Smooth muscle cell (in vitro differentiated cells): ENCODE data around the gene RBM10. TPM values are rescaled to one million over a fixed set of nuclear protein-coding genes. Genes with fewer than 3 reads are reported as not detected.

Experiments
- DNase-seq: peaks from one replicate; lab custom pipeline; 2025; ENCODE audit not compliant: unreplicated experiment; lab: John Stamatoyannopoulos, UW
- H2AFZ ChIP-seq: fragments of 200-600 bp; sonication (generic); 2 replicates; pipeline ENCODE4 v1.6.0; 2016; ENCODE audit warnings: antibody characterized with exemption, low read depth, mild to moderate bottlenecking
- H3F3A ChIP-seq: fragments of 200-600 bp; sonication (generic); 2 replicates; pipeline ENCODE4 v1.6.0; 2017; ENCODE audit warnings: antibody characterized with exemption, low read depth
- H3K27ac ChIP-seq: fragments of 200-600 bp; sonication (generic); 2 replicates; pipeline ENCODE4 v1.5.1; 2016; ENCODE audit warnings: low read depth, mild to moderate bottlenecking
- H3K27me3 ChIP-seq: fragments of 200-600 bp; sonication (generic); 2 replicates; pipeline ENCODE4 v1.6.1; 2016; ENCODE audit warnings: low read depth, mild to moderate bottlenecking
- H3K36me3 ChIP-seq: fragments of 200-600 bp; sonication (generic); 2 replicates; pipeline ENCODE4 v1.5.1; 2016; ENCODE audit warnings: low read depth
- H3K4me1 ChIP-seq: fragments of 200-600 bp; sonication (generic); 2 replicates; pipeline ENCODE4 v1.5.1; 2016; ENCODE audit warnings: low read depth
- H3K4me2 ChIP-seq: fragments of 200-600 bp; sonication (generic); 2 replicates; pipeline ENCODE4 v1.6.0; 2016; ENCODE audit warnings: mild to moderate bottlenecking
- H3K4me3 ChIP-seq: fragments of 200-600 bp; sonication (generic); 2 replicates; pipeline ENCODE4 v1.5.1; 2016; ENCODE audit warnings: mild to moderate bottlenecking
- H3K79me2 ChIP-seq: fragments of 200-600 bp; sonication (generic); 2 replicates; pipeline ENCODE4 v1.6.0; 2016; ENCODE audit warnings: low read depth, mild to moderate bottlenecking
- H3K9ac ChIP-seq: fragments of 200-600 bp; sonication (generic); 2 replicates; pipeline ENCODE4 v1.6.0; 2016; ENCODE audit warnings: low read depth
- H3K9me3 ChIP-seq: fragments of 200-600 bp; sonication (generic); replicated peaks from 2 replicates; pipeline ENCODE4 v1.5.1; 2016; ENCODE audit warnings: low read depth
- H4K20me1 ChIP-seq: fragments of 200-600 bp; sonication (generic); 2 replicates; pipeline ENCODE4 v1.6.0; 2016; ENCODE audit warnings: low read depth
- WGBS: methylation state at CpG from one replicate; pipeline ENCODE4 v1.1.7; 2016; ENCODE audit warnings: low lambda C conversion rate; 5-methylcytosine and 5-hydroxymethylcytosine counted together
- polyA plus RNA-seq: library from polyadenylated mRNA; unstranded; fragments of >200 nt; fragmentation: Nextera tagmentation; extraction: Ambion mirVana; gene quantifications from 2 replicates; pipeline ENCODE4 v1.2.1, GENCODE V29; 2016
- total RNA-seq: library from RNA; depleted of rRNA; stranded (reverse); fragments of >200 nt; gene quantifications from 2 replicates; pipeline ENCODE4 v1.2.3, GENCODE V29; 2014
- TF ChIP-seq, protein P1 (sequence below): fragments of 200-600 bp; sonication (generic); IDR thresholded peaks from 2 replicates; pipeline ENCODE4 v1.5.1; 2017; ENCODE audit warnings: borderline replicate concordance, mild to moderate bottlenecking, antibody characterized with exemption; ENCODE audit not compliant: insufficient read depth, poor library complexity, severe bottlenecking

Gene RBM10
- total and polyA plus RNA-seq, 2 experiments from 2014 or later: 18.3 to 39.2 TPM

DNA sequence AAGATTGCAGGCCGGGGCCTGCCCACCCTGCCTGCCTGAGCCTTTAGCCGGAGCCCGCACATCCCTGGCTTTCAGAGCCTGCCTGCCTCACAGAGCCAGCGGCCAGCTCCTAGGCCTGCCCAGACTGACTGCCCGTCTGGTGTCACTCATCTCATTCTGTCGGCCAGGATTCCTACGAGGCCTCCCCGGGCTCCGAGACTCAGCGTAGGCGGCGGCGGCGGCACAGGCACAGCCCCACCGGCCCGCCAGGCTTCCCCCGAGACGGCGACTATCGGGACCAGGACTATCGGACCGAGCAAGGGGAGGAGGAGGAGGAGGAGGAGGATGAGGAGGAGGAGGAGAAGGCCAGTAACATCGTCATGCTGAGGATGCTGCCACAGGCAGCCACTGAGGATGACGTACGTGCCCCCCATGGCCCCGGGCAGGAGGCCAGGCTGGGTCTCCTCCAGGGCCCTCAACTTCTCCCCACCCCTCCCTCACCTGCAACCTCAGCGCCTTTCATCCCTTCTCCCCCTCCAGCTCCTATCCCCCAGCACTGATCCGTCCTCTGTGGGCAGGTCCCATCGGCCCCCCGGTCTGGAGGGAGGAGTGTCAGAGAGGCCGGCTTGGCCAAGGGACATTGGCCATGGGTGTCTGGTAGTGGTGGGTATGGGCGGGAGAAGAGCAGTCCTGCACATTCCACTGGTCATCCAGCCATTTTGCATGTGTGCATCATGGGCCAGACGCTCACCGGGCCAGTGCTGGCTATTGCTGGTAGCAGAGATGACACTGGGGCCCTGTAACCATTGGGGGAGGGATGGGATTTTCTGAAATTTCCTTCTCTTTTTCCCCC, 26.1 kb downstream of the RBM10 start:
- no peaks in the 10 kb centered on the region for H3K27me3 ChIP-seq
- no peak overlapping the region for H3K27ac ChIP-seq
- no peaks in the 10 kb centered on the region for H3K4me1 ChIP-seq
- H3K36me3 ChIP-seq: no peaks in the 10 kb centered on the region
- WGBS: 94% methylated on average over 30 of the region's 34 CpGs
- no peaks in the 10 kb centered on the region for H3F3A ChIP-seq
- TF ChIP-seq, protein P1, sequence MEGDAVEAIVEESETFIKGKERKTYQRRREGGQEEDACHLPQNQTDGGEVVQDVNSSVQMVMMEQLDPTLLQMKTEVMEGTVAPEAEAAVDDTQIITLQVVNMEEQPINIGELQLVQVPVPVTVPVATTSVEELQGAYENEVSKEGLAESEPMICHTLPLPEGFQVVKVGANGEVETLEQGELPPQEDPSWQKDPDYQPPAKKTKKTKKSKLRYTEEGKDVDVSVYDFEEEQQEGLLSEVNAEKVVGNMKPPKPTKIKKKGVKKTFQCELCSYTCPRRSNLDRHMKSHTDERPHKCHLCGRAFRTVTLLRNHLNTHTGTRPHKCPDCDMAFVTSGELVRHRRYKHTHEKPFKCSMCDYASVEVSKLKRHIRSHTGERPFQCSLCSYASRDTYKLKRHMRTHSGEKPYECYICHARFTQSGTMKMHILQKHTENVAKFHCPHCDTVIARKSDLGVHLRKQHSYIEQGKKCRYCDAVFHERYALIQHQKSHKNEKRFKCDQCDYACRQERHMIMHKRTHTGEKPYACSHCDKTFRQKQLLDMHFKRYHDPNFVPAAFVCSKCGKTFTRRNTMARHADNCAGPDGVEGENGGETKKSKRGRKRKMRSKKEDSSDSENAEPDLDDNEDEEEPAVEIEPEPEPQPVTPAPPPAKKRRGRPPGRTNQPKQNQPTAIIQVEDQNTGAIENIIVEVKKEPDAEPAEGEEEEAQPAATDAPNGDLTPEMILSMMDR: no peak
- no peaks in the 10 kb centered on the region for H3K9me3 ChIP-seq
- no peak overlapping the region for H3K9ac ChIP-seq
- no peak overlapping the region for H3K4me2 ChIP-seq
- H4K20me1 ChIP-seq: peaks cover 60% of the 10 kb centered on the region
- DNase-seq: no peak
- H3K79me2 ChIP-seq: peaks cover 20% of the 10 kb centered on the region
- H2AFZ ChIP-seq: no peak overlapping the region
- H3K4me3 ChIP-seq: no peak overlapping the region

DNA sequence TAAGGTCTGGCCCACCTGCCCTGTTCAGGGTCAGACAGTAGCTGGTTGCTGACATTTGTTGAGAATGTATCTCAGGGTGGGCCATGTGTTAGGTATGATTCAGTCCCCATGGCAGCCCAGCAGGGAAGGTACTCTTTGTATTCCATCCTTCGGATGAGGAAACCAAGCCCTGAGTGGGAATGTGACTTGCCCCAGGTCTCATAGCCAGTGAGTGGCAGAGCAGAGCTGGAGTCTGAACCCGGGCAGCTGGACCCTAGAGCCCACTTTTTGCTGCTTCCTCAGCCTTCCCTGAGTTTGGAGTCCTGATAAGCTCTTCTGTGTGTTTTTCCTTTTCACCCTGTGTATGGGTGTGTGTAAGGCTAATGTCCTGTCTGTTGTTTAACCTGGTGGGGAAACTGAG, 27.0 kb downstream of the RBM10 start:
- H3K27ac ChIP-seq: no peak overlapping the region
- peaks cover 12% of the 10 kb centered on the region for H3K79me2 ChIP-seq
- H2AFZ ChIP-seq: no peak overlapping the region
- 92% methylated on average over 2 of the region's 2 CpGs for WGBS
- no peaks in the 10 kb centered on the region for H3F3A ChIP-seq
- no peak for DNase-seq
- no peaks in the 10 kb centered on the region for H3K36me3 ChIP-seq
- H3K9me3 ChIP-seq: no peaks in the 10 kb centered on the region
- H3K27me3 ChIP-seq: no peaks in the 10 kb centered on the region
- H3K4me2 ChIP-seq: no peak overlapping the region
- no peak overlapping the region for H3K4me3 ChIP-seq
- H3K4me1 ChIP-seq: no peaks in the 10 kb centered on the region
- no peak overlapping the region for H3K9ac ChIP-seq
- H4K20me1 ChIP-seq: peaks cover 51% of the 10 kb centered on the region
- TF ChIP-seq, protein P1: no peak

DNA sequence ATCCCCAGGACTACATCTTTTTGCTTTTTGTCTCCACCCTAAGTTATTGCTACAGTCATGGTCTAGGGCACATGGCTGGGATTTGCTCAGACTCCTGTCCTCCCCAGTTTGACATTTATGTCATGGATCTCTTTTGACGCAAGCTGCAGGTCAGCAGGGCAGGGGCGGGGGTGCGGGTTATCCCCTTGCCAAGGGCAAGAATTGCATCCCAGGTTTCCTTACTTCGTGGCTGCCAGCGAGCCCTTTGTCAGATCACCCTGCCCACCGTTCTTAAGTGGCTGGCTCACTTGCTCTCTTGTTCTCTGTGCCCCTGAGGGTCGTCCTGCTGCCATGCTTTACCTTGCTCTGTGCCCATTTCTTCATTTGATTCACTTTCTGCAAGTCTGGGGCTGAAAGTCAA, 27.5 kb downstream of the RBM10 start:
- no peak overlapping the region for H3K4me3 ChIP-seq
- H3K9me3 ChIP-seq: no peaks in the 10 kb centered on the region
- no peaks in the 10 kb centered on the region for H3K36me3 ChIP-seq
- no peak overlapping the region for H3K27ac ChIP-seq
- H4K20me1 ChIP-seq: peaks cover 48% of the 10 kb centered on the region
- no peak for DNase-seq
- TF ChIP-seq, protein P1: no peak
- H3K9ac ChIP-seq: no peak overlapping the region
- peaks cover 7% of the 10 kb centered on the region for H3K79me2 ChIP-seq
- no peaks in the 10 kb centered on the region for H3K4me1 ChIP-seq
- H3K27me3 ChIP-seq: no peaks in the 10 kb centered on the region
- 84% methylated on average over 7 of the region's 7 CpGs for WGBS
- no peak overlapping the region for H2AFZ ChIP-seq
- H3K4me2 ChIP-seq: no peak overlapping the region
- no peaks in the 10 kb centered on the region for H3F3A ChIP-seq
